ENCODE data around the gene IL32.

IL32 gene

GRCh38 chr16:3087243-3088235, 22.1 kb downstream of the IL32 start:
- no peaks in the 10 kb centered on the region for H4K20me1 ChIP-seq (ENCODE audit: insufficient read depth, low read length)
- no peaks in the 10 kb centered on the region for H3F3A ChIP-seq (ENCODE audit: insufficient read depth, low read length)
- H2AFZ ChIP-seq (ENCODE audit: low read length), result no peak overlapping the region
- TF ChIP-seq EZH2 (IDR thresholded peaks at IDR 0.05; ENCODE audit: borderline replicate concordance, low read length) (no peak), CTCF (IDR thresholded peaks at IDR 0.05; ENCODE audit: low read length) (no peak)
- H3K9me3 ChIP-seq (ENCODE audit: low read length), result no peaks in the 10 kb centered on the region
- no peak overlapping the region for H3K4me2 ChIP-seq (ENCODE audit: low read length)
- no peak overlapping the region for H3K9ac ChIP-seq (ENCODE audit: low read length)
- H3K27me3 ChIP-seq (ENCODE audit: insufficient read depth, low read length), result 0 out of 2 replicates have a peak, but pooled peaks cover 9% of the 10 kb centered on the region
- H3K4me3 ChIP-seq (ENCODE audit: low read depth, low read length, poor library complexity, severe bottlenecking), result no peak overlapping the region
- peaks cover under 1% of the 10 kb centered on the region for H3K4me1 ChIP-seq (ENCODE audit: insufficient read depth, low read length, severe bottlenecking)
- H3K27ac ChIP-seq (ENCODE audit: low read depth, low read length, poor library complexity, severe bottlenecking), result no peak overlapping the region
- no peaks in the 10 kb centered on the region for H3K36me3 ChIP-seq (ENCODE audit: insufficient read depth, low read length)
- no peaks in the 10 kb centered on the region for H3K9me2 ChIP-seq (ENCODE audit: low read depth, low read length)
- H3K79me2 ChIP-seq (ENCODE audit: insufficient read depth, low read length), result no peaks in the 10 kb centered on the region

DNA sequence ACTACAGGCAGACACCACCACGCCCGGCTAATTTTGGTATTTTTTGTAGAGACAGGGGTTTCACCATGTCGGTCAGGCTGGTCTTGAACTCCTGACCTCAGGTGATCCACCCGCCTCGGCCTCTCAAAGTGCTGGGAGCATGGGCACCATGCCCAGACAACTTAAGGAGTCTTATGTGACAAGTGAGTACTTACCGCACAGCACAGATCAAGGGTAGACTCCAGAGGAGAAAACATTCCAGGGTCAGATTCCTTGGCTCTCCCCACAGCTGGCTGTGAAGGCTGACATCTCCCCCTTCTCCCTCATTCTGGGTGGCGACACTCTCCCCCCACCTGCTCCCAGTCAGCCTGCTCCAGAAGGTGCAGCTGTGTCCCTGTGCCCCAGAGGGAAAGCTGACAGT, 23.0 kb downstream of the IL32 start:
- Histone ChIP-seq H2AFZ (ENCODE audit: low read length) (no peak overlapping the region), H3F3A (ENCODE audit: insufficient read depth, low read length) (no peaks in the 10 kb centered on the region), H3K36me3 (ENCODE audit: insufficient read depth, low read length) (no peaks in the 10 kb centered on the region), H3K4me1 (ENCODE audit: insufficient read depth, low read length, severe bottlenecking) (peaks cover 9% of the 10 kb centered on the region), H3K4me3 (ENCODE audit: low read depth, low read length, poor library complexity, severe bottlenecking) (no peak overlapping the region), H3K9ac (ENCODE audit: low read length) (no peak overlapping the region), H3K9me2 (ENCODE audit: low read depth, low read length) (no peaks in the 10 kb centered on the region), H3K9me3 (ENCODE audit: low read length) (no peaks in the 10 kb centered on the region), H4K20me1 (ENCODE audit: insufficient read depth, low read length) (no peaks in the 10 kb centered on the region), H3K27me3 (ENCODE audit: insufficient read depth, low read length) (0 out of 2 replicates have a peak, but pooled peaks cover 9% of the 10 kb centered on the region), H3K4me2 (ENCODE audit: low read length) (no peak overlapping the region), H3K79me2 (ENCODE audit: insufficient read depth, low read length) (no peaks in the 10 kb centered on the region), H3K27ac (ENCODE audit: low read depth, low read length, poor library complexity, severe bottlenecking) (no peak overlapping the region)
- TF ChIP-seq EZH2 (IDR thresholded peaks at IDR 0.05; ENCODE audit: borderline replicate concordance, low read length), result no peak
- TF ChIP-seq CTCF (IDR thresholded peaks at IDR 0.05; ENCODE audit: low read length), result no peak

DNA sequence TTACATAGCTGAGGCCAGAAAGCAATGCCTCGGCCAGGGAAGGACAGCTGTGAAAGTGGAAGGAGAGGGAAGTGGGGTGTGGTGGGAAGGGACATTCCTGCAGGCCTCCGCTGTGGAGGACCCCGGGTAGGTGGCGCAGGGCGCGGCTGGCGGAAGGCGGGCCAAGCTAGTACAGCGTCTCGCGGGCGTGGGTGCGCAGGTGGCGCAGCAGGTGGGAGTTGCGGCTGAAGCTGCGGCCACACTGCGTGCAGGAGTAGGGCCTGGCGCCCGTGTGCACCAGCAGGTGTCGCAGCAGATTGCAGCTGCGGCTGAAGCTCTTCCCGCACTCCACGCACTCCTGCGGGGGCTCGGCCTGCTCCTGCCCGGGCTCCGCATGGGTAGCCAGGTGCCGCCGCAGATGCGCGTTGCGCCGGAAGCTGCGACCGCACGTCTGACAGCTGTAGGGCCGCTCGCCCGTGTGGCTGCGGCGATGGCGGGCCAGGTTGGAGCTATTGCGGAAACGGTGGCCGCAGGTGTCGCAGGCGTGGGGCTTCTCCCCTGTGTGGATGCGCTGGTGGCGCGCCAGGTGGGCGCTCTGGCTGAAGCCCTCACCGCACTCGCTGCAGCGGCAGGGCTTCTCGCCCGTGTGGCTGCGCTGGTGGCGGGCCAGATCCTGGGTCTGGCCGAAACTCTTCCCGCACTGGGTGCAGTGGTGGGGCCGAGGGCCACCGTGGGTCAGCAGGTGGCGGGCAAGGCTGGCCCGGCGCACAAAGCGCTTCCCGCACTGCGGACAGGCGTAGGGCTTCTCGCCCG, 23.7 kb downstream of the IL32 start:
- TF ChIP-seq CTCF (IDR thresholded peaks at IDR 0.05; ENCODE audit: low read length) (no peak), EZH2 (IDR thresholded peaks at IDR 0.05; ENCODE audit: borderline replicate concordance, low read length) (no peak)
- Histone ChIP-seq H3K27me3 (ENCODE audit: insufficient read depth, low read length) (0 out of 2 replicates have a peak, but pooled peaks cover 9% of the 10 kb centered on the region), H3K9ac (ENCODE audit: low read length) (no peak overlapping the region), H3K27ac (ENCODE audit: low read depth, low read length, poor library complexity, severe bottlenecking) (no peak overlapping the region), H3F3A (ENCODE audit: insufficient read depth, low read length) (no peaks in the 10 kb centered on the region), H3K9me2 (ENCODE audit: low read depth, low read length) (no peaks in the 10 kb centered on the region), H3K4me1 (ENCODE audit: insufficient read depth, low read length, severe bottlenecking) (peaks cover 13% of the 10 kb centered on the region), H3K79me2 (ENCODE audit: insufficient read depth, low read length) (no peaks in the 10 kb centered on the region), H3K4me3 (ENCODE audit: low read depth, low read length, poor library complexity, severe bottlenecking) (no peak overlapping the region), H2AFZ (ENCODE audit: low read length) (no peak overlapping the region), H3K4me2 (ENCODE audit: low read length) (no peak overlapping the region), H3K36me3 (ENCODE audit: insufficient read depth, low read length) (no peaks in the 10 kb centered on the region), H4K20me1 (ENCODE audit: insufficient read depth, low read length) (no peaks in the 10 kb centered on the region), H3K9me3 (ENCODE audit: low read length) (no peaks in the 10 kb centered on the region)
